ENCODE measurements around the gene RAB35. TPM values are rescaled to one million over a fixed set of nuclear protein-coding genes. Genes with fewer than 3 reads are reported as not detected.

The RAB35 gene
- 26.9 and 31.5 TPM in 2 replicates for total RNA-seq

DNA sequence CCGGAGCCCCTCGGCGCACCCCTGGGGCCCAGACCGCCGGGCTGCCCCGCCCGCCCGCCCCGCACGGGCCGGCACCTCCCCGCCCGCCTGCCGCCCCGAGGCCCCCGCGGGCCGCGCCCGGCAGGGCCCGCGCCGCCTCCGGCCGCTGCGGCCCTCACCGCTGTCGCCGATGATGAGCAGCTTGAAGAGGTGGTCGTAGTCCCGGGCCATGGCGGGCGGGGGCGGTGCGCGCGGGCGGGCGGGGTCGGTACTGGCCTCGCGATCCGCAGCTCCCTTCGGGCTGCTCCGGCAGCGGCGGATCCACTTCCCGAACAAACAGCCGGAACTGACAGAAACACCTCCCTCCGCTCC is at the start of gene RAB35:
Gene RAB35, minus strand, starts transcription at position 313 of the 351 bp plus-strand sequence. Its CDS starts 103 bp downstream, at position 210.
- FAIRE-seq, result no peak
- TF ChIP-seq, protein P1, sequence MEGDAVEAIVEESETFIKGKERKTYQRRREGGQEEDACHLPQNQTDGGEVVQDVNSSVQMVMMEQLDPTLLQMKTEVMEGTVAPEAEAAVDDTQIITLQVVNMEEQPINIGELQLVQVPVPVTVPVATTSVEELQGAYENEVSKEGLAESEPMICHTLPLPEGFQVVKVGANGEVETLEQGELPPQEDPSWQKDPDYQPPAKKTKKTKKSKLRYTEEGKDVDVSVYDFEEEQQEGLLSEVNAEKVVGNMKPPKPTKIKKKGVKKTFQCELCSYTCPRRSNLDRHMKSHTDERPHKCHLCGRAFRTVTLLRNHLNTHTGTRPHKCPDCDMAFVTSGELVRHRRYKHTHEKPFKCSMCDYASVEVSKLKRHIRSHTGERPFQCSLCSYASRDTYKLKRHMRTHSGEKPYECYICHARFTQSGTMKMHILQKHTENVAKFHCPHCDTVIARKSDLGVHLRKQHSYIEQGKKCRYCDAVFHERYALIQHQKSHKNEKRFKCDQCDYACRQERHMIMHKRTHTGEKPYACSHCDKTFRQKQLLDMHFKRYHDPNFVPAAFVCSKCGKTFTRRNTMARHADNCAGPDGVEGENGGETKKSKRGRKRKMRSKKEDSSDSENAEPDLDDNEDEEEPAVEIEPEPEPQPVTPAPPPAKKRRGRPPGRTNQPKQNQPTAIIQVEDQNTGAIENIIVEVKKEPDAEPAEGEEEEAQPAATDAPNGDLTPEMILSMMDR (IDR thresholded peaks at IDR 0.05; ENCODE audit: insufficient read depth, low read length, severe bottlenecking), result no peak
- Histone ChIP-seq H3K36me3 (ENCODE audit: control insufficient read depth, insufficient read depth, low read length) (peaks cover 2% of the 10 kb centered on the region), H3K4me3 (ENCODE audit: low read depth, low read length) (peak within 1 kb of the TSS; percentile 92), H3K27me3 (ENCODE audit: control insufficient read depth, insufficient read depth, low read length) (no peaks in the 10 kb centered on the region)
- no peak for DNase-seq (ENCODE audit: low read depth)

DNA sequence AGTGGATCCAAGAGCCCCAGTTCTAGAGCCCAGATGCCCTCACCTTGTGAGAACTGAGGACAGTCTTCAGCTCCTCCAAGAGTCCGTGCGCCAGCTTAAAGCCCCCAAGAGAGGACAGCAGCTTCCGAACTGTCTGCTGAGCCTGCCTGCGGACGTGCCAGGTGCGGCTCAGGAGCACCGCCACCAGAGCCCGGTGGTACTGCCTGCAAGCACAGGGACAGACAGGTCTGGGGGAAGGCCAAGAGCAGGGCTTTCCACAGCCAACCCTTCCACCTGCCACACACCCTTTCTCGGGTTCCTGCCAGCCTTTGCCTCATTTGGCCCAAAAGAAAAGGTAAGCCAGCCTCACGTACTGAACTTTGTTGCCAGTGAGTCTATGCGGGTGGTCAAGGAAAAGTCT is 47.7 kb upstream of the RAB35 start:
- no peak overlapping the region for H3K4me3 ChIP-seq (ENCODE audit: low read depth, low read length)
- TF ChIP-seq, protein P1 (IDR thresholded peaks at IDR 0.05; ENCODE audit: insufficient read depth, low read length, severe bottlenecking), result no peak
- DNase-seq (ENCODE audit: low read depth), result no peak
- H3K27me3 ChIP-seq (ENCODE audit: control insufficient read depth, insufficient read depth, low read length), result no peaks in the 10 kb centered on the region
- no peak for FAIRE-seq
- H3K36me3 ChIP-seq (ENCODE audit: control insufficient read depth, insufficient read depth, low read length), result peaks cover 48% of the 10 kb centered on the region

DNA sequence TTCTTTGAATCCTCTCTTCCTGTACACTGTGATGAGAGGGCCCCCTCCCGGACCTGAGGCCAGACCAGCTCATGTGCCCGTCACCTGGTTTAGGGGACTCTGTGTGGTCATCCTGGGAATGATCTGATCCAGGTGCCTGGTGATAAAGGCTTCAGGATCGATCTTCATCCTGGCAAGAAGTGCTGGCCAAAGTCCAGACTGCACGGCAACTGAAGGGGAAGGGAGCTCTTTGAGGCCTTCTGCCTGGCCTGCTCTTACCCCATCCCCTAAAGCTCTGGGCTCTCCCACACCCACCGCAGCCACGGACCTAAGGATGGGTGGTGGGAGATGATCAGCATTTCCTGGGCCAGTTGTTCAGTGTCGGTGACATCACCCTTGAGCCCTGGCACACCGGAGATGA is 46.2 kb upstream of the RAB35 start:
- TF ChIP-seq, protein P1 (IDR thresholded peaks at IDR 0.05; ENCODE audit: insufficient read depth, low read length, severe bottlenecking), result no peak
- DNase-seq (ENCODE audit: low read depth), result no peak
- Histone ChIP-seq H3K4me3 (ENCODE audit: low read depth, low read length) (no peak overlapping the region), H3K36me3 (ENCODE audit: control insufficient read depth, insufficient read depth, low read length) (peaks cover 49% of the 10 kb centered on the region), H3K27me3 (ENCODE audit: control insufficient read depth, insufficient read depth, low read length) (no peaks in the 10 kb centered on the region)
- no peak for FAIRE-seq

DNA sequence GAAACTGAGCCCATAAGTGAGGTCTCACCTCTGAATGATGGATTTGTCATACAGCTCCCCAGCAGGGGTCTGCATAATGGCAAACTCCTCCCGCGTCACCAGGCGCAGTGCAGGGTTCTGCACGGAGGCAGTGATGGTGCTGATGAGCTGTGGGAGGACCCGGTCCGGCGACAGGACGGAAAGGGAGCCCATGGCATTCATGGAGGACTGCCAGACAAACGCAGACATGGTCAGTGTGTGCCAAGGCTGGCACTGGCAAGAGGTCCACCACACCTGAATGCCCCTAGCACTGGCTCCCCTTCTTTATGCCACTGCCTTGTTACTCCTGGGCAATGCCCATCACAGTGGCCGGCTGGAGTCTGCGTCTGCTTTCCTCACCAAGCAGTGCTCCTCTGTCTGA is 45.3 kb upstream of the RAB35 start:
- no peak for FAIRE-seq
- Histone ChIP-seq H3K4me3 (ENCODE audit: low read depth, low read length) (no peak overlapping the region), H3K27me3 (ENCODE audit: control insufficient read depth, insufficient read depth, low read length) (no peaks in the 10 kb centered on the region), H3K36me3 (ENCODE audit: control insufficient read depth, insufficient read depth, low read length) (peaks cover 53% of the 10 kb centered on the region)
- no peak for DNase-seq (ENCODE audit: low read depth)
- TF ChIP-seq, protein P1 (IDR thresholded peaks at IDR 0.05; ENCODE audit: insufficient read depth, low read length, severe bottlenecking), result no peak

DNA sequence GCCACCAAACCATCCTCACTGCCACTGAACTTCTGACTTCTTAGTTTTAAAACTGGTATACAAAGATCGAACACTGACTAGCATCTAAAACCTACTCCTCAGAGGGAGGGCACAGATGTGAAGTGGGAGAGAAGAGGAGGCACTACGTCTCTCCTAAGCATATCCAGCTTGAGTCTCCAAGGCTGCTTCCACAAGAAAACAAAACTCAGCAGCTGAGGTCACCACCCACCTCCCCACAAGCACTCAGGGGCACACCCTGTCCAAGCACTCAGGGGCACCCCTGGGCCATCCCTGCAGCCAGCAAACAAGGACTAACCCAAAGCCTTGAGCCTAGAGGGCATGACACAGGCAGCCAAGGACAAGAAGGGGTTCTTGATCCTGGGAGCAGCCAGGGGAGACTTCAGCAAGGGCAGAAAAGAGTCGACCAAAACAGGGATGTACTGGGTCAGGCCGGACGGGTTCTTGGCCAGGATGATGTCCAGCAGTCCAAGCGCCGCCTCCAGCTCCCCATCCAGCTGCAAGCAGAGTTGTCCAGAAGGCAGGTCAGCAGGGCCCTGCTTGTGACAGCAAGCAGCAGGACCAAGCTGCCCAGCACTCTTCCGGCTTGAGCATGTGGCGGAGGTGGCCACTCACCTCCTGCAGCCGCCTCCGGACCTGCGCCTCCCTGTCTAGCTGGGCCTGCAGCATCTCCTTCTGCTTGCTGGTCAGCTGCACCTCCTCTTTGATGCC is 43.1 kb upstream of the RAB35 start:
- TF ChIP-seq, protein P1 (IDR thresholded peaks at IDR 0.05; ENCODE audit: insufficient read depth, low read length, severe bottlenecking), result no peak
- peaks cover 68% of the 10 kb centered on the region for H3K36me3 ChIP-seq (ENCODE audit: control insufficient read depth, insufficient read depth, low read length)
- no peak for FAIRE-seq

DNA sequence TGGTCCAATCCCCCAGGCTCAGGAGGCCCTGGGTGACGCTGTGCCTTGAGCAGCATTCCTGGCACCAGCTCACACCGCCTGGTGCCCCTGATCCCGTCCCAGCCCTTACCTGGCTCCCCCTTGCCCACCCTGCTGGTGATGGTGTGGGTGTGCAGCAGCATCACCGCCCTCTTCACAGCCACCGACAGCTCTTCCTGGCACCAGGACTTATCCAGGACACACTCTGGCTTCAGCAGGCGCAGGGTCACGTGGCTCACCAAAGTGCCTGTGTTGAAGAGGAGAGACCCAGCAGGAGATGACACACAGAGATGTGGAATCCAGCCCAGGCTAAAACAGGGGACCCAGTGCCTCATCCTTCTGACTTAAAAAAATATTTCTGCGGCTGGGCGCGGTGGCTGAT is 41.8 kb upstream of the RAB35 start:
- no peak for FAIRE-seq
- TF ChIP-seq, protein P1 (IDR thresholded peaks at IDR 0.05; ENCODE audit: insufficient read depth, low read length, severe bottlenecking), result no peak
- H3K27me3 ChIP-seq (ENCODE audit: control insufficient read depth, insufficient read depth, low read length), result no peaks in the 10 kb centered on the region
- no peak for DNase-seq (ENCODE audit: low read depth)
- H3K4me3 ChIP-seq (ENCODE audit: low read depth, low read length), result no peak overlapping the region
- H3K36me3 ChIP-seq (ENCODE audit: control insufficient read depth, insufficient read depth, low read length), result peaks cover 71% of the 10 kb centered on the region

More for the DNA sequence above, 43.1 kb upstream of the RAB35 start:
- no peak for DNase-seq (ENCODE audit: low read depth)
- Histone ChIP-seq H3K27me3 (ENCODE audit: control insufficient read depth, insufficient read depth, low read length) (no peaks in the 10 kb centered on the region), H3K4me3 (ENCODE audit: low read depth, low read length) (no peak overlapping the region)

All from bronchial epithelial cell (primary cell).